Ectodermal cell (in vitro differentiated cells): ENCODE results near the gene ALG2.
A peak's percentile ranks its signal among the peaks of the same experiment; 100 is the strongest.

Experiments
- H3K27ac ChIP-seq: 2 replicates; pipeline ENCODE4 v1.7.0; 2013; ENCODE audit warnings: mild to moderate bottlenecking, low read depth, low read length; ENCODE audit not compliant: insufficient read depth, poor library complexity, severe bottlenecking
- H3K27me3 ChIP-seq: 2 replicates; pipeline ENCODE4 v1.7.0; 2013; ENCODE audit warnings: mild to moderate bottlenecking, low read length; ENCODE audit not compliant: insufficient read depth, control insufficient read depth, poor library complexity, severe bottlenecking
- H3K36me3 ChIP-seq: one replicate; pipeline ENCODE4 v1.7.0; 2013; ENCODE audit warnings: low read length; ENCODE audit not compliant: control insufficient read depth, insufficient read depth
- H3K4me1 ChIP-seq: one replicate; pipeline ENCODE4 v1.7.0; 2013; ENCODE audit warnings: low read length; ENCODE audit not compliant: control insufficient read depth, insufficient read depth
- H3K4me3 ChIP-seq: 2 replicates; pipeline ENCODE4 v1.7.0; 2013; ENCODE audit warnings: low read depth, low read length, control low read depth; ENCODE audit not compliant: insufficient read depth
- H3K9me3 ChIP-seq: 2 replicates; pipeline ENCODE4 v1.7.0; 2013; ENCODE audit warnings: mild to moderate bottlenecking, low read length, moderate library complexity; ENCODE audit not compliant: control insufficient read depth
- WGBS, 2 experiments: methylation state at CpG; one replicate each; pipeline ENCODE4 v1.1.7; 2013; ENCODE audit warnings: missing lambda C conversion rate in 2 of 2; 5-methylcytosine and 5-hydroxymethylcytosine counted together

Gene ALG2

DNA sequence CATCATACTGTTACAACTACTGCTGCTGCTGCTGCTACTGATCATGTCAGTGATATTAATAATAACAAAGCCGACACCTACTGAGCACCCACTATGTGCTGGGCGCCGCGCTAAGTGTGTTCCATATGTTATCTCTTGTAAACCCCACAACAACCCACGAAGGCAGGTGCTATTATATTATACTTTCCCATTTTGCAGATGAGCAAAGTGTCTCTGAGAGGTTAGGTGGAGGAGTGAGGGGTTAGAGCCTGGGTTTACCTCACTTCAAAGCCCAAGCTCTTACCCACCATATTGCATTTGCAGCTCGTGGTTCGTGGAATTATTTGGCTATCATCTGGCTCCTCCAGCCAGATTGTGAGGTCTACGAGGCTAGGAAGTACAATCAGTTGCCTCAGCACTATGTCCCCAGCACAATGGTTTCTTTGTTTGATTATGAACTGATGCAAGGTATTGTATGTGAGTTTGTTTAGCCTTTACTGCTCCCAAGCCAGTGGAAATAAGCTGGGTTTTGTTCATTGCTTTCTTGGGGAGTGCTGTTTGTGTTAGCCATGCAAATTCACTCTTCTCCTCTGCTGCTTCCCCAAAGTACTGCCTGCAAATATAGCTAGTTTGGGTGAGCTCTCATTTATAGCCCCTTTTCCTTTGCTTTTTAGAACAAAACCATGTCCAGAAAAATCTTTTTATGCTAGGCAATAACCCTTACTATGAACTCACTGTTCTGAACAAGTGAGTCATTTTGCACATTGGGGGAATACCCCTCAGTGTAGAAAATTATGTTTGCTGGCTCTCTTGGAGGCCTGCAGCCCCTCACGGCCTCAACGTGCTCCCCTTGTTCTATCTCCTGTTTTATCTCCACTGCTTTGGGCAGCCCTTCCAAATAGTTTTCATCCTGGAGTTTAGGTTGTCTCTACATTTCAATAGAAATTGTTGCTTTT, 47.9 kb downstream of the ALG2 start:
- H3K36me3 ChIP-seq = no peaks in the 10 kb centered on the region
- WGBS, 2 experiments = 83 to 85% methylated on average over 9 to 10 of the region's 10 CpGs
- no peak overlapping the region for H3K4me3 ChIP-seq
- H3K9me3 ChIP-seq = no peaks in the 10 kb centered on the region
- H3K27me3 ChIP-seq = no peaks in the 10 kb centered on the region
- peaks cover 63% of the 10 kb centered on the region for H3K4me1 ChIP-seq
- peak overlapping the region; percentile 86 for H3K27ac ChIP-seq

DNA sequence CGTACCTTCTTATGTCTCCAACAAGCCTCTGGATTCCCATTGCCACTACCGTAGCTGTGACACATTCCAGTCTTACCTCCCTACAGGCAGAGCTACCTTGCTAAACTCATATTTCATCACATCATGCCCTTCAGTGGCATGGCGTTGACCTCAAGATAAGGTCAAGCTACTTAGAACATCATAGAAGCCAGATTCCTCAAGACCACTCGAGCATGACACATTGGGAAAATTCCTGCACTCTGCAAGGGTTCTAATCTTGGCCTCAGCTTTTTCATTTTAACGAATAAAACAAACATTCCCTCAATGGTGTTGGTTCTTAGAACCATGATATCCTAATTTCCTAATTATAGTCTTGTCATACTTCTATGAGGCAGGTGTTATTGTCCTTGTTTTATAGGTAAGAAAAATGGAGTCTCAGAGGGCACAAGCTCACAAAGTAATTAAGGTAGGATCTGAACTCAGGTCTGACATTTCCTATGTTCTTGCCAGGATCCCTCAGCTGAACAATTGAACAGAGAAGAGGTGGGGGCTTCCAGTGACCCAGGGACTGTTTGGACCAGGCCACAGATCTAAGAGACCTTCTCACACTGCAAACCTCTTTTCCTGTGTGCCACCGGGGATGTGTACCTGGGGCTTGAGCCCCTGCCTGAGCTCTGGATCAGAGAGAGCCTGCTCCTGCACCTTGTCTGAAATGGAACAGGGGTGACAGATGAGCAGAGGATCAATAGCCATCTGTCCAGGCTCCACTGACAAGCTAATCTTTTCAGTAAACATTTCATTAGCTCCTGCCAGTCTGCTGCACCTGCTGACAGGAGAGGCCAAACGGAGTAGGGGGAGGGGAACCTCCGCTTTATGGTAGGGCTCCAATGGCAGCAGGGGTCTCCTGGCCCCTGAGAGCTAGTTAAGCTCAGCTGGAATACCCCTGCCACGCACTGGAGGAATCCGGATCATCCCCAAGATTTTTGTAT, 49.3 kb downstream of the ALG2 start:
- H3K27me3 ChIP-seq = no peaks in the 10 kb centered on the region
- no peaks in the 10 kb centered on the region for H3K36me3 ChIP-seq
- peaks cover 76% of the 10 kb centered on the region for H3K4me1 ChIP-seq
- no peak overlapping the region for H3K4me3 ChIP-seq
- H3K9me3 ChIP-seq = no peaks in the 10 kb centered on the region
- H3K27ac ChIP-seq = peak overlapping the region; percentile 86
- 51 to 58% methylated on average over 10 of the region's 10 CpGs for WGBS, 2 experiments

DNA sequence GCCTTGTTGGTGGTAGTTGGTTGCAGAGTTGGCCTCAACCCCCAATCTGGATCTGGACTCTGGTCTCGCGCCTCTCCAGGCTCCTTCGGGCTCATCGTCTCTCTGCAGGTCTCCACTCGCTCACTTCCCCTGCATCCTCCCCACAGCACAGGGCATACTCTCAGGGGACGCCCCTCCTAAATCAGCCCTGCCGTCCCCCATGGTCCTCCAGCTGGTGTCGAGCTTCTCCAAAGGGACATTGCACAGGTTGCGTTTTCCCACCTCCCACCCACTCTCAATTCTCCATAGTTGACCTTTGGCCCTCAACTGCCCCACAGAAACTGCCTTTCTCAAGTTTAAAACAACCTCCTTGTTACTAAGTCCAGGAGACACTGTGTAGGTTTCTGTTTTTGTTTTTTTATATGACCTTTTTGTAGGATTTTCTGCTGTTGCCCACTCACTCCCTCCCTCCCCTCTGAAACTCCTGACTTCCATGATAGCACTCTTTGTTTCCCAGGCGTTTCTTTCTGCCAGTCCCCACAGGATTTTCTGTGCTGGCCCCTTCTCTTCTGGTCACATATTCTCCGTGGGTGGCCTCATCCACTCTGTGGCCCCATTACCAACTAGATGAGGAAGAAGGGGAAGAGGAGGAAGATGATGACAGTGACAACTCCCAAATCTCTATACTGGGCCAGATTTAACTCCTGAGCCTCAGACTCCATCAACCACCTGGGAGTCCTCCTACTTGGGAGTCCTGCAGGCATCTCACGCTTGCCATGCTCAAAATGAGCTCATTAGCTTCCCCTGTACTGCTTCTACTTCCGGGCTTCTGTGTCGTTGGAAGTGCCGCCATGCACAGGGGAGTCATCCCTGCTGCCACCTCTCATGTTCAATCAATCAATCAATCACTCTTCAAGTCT, 50.3 kb downstream of the ALG2 start:
- peak overlapping the region; percentile 36 for H3K27ac ChIP-seq
- H3K36me3 ChIP-seq = no peaks in the 10 kb centered on the region
- H3K9me3 ChIP-seq = no peaks in the 10 kb centered on the region
- WGBS, 2 experiments = 83 to 84% methylated on average over 15 of the region's 15 CpGs
- H3K4me1 ChIP-seq = peaks cover 68% of the 10 kb centered on the region
- no peaks in the 10 kb centered on the region for H3K27me3 ChIP-seq
- no peak overlapping the region for H3K4me3 ChIP-seq

DNA sequence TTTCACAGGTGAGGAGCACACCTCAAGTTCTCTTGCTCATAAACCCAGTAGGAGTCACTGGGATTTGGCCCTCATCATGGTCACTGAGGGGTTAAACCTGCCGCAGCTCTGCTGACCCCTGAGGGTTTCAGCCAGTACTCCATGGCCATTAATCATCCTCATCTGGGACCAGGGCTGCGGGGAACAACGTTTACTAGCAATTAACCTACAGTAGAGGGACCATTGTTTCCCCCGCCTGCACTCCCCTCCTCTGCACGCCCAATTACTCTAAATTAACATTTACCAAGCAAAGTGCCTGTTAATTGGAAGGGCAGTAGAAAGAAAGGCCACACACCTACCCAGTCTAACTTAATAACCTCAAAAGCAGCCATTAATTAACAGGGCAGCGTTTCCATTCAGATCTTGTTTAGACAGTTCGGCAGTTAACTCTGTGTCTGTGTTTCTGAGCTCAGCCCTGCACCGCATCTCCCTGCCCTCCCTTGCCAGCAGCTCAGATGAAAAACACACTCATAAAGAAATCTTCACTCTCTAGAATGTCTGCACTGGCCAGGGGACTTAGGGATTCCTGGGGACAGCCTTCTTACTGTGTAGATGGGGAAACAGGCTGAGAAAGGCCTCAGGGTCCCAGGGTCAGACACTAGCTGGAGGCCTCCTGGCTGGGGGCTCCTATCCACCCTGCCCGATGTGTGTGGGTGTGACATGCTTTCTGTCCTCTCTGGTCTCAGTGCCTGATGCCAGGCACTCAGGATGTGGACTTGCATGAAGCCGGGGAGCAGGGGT, 51.6 kb downstream of the ALG2 start:
- Histone ChIP-seq H3K4me1 (peaks cover 65% of the 10 kb centered on the region), H3K4me3 (no peak overlapping the region), H3K9me3 (no peaks in the 10 kb centered on the region), H3K27ac (peak overlapping the region; percentile 74), H3K36me3 (no peaks in the 10 kb centered on the region), H3K27me3 (no peaks in the 10 kb centered on the region)
- 15 to 19% methylated on average over 10 of the region's 10 CpGs for WGBS, 2 experiments

DNA sequence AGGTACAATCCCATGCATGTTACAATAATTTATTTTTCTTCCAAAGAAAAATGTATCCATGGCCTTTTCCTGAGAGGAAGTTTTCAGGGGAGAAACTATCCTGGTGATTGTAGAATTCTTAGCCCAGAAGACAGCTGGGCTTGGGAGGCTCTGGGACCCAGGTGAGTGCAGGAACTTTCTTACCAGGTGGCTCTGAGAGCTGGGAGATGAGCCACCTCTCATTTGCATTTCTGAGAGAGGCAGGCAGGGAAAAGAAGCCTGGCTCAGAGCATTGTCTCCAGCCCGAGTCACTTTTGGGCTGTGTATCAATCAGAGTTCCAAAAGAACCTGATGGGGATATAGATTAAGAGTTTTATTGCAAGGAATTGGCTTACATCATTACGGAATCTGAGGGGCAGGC, 52.7 kb downstream of the ALG2 start:
- Histone ChIP-seq H3K4me1 (peaks cover 64% of the 10 kb centered on the region), H3K27me3 (no peaks in the 10 kb centered on the region)
- WGBS, 2 experiments = 27 to 29% methylated on average over 2 of the region's 2 CpGs

DNA sequence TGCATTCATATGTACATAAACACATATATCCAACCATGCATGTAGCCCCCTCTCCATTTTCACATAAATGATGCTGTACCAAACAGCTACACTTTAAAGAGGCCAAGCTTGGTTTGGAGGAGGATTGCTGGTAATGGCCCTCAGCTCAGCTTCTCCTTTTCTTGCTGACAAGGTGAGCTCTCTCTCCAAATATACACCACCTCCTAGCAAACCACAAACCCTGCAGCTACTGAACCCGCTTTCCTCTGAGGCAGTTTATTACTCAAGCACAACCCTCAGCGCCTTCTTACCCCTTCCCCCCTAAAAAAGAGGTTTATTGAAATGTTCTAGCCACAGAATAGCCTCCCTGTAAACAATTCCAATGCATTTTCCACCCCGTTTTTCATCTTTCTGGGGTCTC, 54.0 kb downstream of the ALG2 start:
- H3K9me3 ChIP-seq = no peaks in the 10 kb centered on the region
- H3K4me1 ChIP-seq = peaks cover 50% of the 10 kb centered on the region
- no peaks in the 10 kb centered on the region for H3K36me3 ChIP-seq
- no peak overlapping the region for H3K4me3 ChIP-seq
- 77 to 83% methylated on average over 3 of the region's 3 CpGs for WGBS, 2 experiments
- H3K27ac ChIP-seq = no peak overlapping the region
- no peaks in the 10 kb centered on the region for H3K27me3 ChIP-seq

More for the DNA sequence above, 52.7 kb downstream of the ALG2 start:
- Histone ChIP-seq H3K9me3 (no peaks in the 10 kb centered on the region), H3K4me3 (no peak overlapping the region), H3K36me3 (no peaks in the 10 kb centered on the region), H3K27ac (no peak overlapping the region)

DNA sequence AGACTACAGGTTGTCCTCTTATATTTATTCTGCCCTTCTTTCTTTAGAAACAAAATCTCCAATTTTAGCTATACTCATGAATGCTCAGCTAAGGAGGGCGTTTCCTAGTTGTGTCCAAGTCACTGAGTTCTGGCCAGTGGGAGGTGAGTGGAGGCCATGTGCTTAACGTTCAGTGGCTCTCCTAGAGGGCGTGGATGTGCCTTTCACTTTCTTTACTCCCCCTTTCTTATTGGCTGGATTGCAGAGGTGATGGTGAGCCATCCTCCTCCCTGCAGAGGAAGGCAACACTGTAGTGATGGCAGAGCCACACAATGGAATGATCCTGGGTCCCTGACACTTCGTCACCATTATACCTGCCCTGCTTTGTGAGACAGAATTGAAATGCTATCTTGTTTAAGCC, 54.6 kb downstream of the ALG2 start:
- no peaks in the 10 kb centered on the region for H3K36me3 ChIP-seq
- H3K27ac ChIP-seq = no peak overlapping the region
- H3K4me3 ChIP-seq = no peak overlapping the region
- no peaks in the 10 kb centered on the region for H3K9me3 ChIP-seq
- peaks cover 44% of the 10 kb centered on the region for H3K4me1 ChIP-seq
- WGBS, 2 experiments = 72 to 76% methylated on average over 4 of the region's 4 CpGs
- H3K27me3 ChIP-seq = no peaks in the 10 kb centered on the region
